Epithelial cell of proximal tubule (primary cell): ENCODE results near the gene AKAP6. TPM values are rescaled to one million over a fixed set of nuclear protein-coding genes. Genes with fewer than 3 reads are reported as not detected.

Experiments
- DNase-seq: peaks from one replicate; pipeline ENCODE4 v3.0.0-alpha.2; 2011; ENCODE audit warnings: low read depth
- H3K4me3 ChIP-seq: 2 replicates; pipeline ENCODE4 v1.5.1; 2011; ENCODE audit warnings: low read depth, mild to moderate bottlenecking, low read length
- CTCF ChIP-seq: conservative IDR thresholded peaks from 2 replicates; pipeline ENCODE4 v1.5.1; 2012; ENCODE audit warnings: low read depth, mild to moderate bottlenecking, low read length
- total RNA-seq: library from RNA; depleted of rRNA; stranded (reverse); fragments of >200 nt; gene quantifications from 2 replicates; pipeline ENCODE4 v1.2.3, GENCODE V29; 2015

Gene AKAP6
- total RNA-seq, 1 donor from 2014 or later, result 4.6 TPM

- no peak for TF ChIP-seq CTCF
- no peak for DNase-seq
- no peak overlapping the region for H3K4me3 ChIP-seq
These were observed 97.7 kb downstream of the AKAP6 start for GRCh38 chr14:32426586-32427388.

- no peak for DNase-seq
- no peak overlapping the region for H3K4me3 ChIP-seq
- TF ChIP-seq CTCF, result no peak
These were observed 98.8 kb downstream of the AKAP6 start for GRCh38 chr14:32427726-32428528.

GRCh38 chr14:32428875-32429274 lies 99.8 kb downstream of the AKAP6 start:
- DNase-seq, result no peak
- TF ChIP-seq CTCF, result no peak

GRCh38 chr14:32430326-32430725 lies 101.2 kb downstream of the AKAP6 start:
- no peak for TF ChIP-seq CTCF
- no peak overlapping the region for H3K4me3 ChIP-seq
- DNase-seq, result no peak

More at GRCh38 chr14:32428875-32429274, 99.8 kb downstream of the AKAP6 start:
- no peak overlapping the region for H3K4me3 ChIP-seq

GRCh38 chr14:32432813-32433538 lies 103.9 kb downstream of the AKAP6 start:
- TF ChIP-seq CTCF, result no peak
- H3K4me3 ChIP-seq, result no peak overlapping the region
- no peak for DNase-seq

- TF ChIP-seq CTCF, result no peak
- no peak for DNase-seq
- no peak overlapping the region for H3K4me3 ChIP-seq
These were observed 105.1 kb downstream of the AKAP6 start for GRCh38 chr14:32434180-32434579.
